A549 treated with Mapracorat at 1 μM for 4 hours (cell line): ENCODE measurements around the gene NPW. TPM values are rescaled to one million over a fixed set of nuclear protein-coding genes. Genes with fewer than 3 reads are reported as not detected.

Experiments used
- total RNA-seq: library from RNA; stranded (reverse); fragments of 200-300 nt; extraction: Qiagen RNA extraction; gene quantifications from 5 replicates; pipeline ENCODE4 v1.2.3, GENCODE V29; 2022

The NPW gene
- 0.52 to 0.94 TPM (median 0.70 TPM) in 5 replicates for total RNA-seq

GRCh38 chr16:2019518-2019920, at the start of gene NPW:
Gene NPW, plus strand, starts transcription at chr16:2019785.

GRCh38 chr16:1971796-1972489, 47.6 kb upstream of the NPW start, which contains the start of gene TBL3:
Gene TBL3, plus strand, starts transcription at chr16:1972053. Its CDS starts 112 bp downstream, at chr16:1972165.

GRCh38 chr16:1981398-1981836, 38.2 kb upstream of the NPW start, which contains the start of gene NOXO1:
Gene NOXO1, minus strand, starts transcription at chr16:1981469. Its CDS starts 290 bp downstream, at chr16:1981179.

GRCh38 chr16:1983544-1984346, 35.8 kb upstream of the NPW start, which contains the start of gene GFER:
Gene GFER, plus strand, starts transcription at chr16:1984193. Its CDS starts 26 bp downstream, at chr16:1984219.

GRCh38 chr16:1989209-1990100, 30.1 kb upstream of the NPW start, which contains the start of gene SYNGR3:
Gene SYNGR3, plus strand, starts transcription at chr16:1989970. Its CDS starts 133 bp downstream, at chr16:1990103.

GRCh38 chr16:2009791-2010510, 9.6 kb upstream of the NPW start, which contains the start of gene ZNF598:
Gene ZNF598, minus strand, starts transcription at chr16:2009821.

GRCh38 chr16:2026461-2027023, 7.0 kb downstream of the NPW start, which contains the start of gene NHERF2:
Gene NHERF2, plus strand, starts transcription at chr16:2026902. Its CDS starts 104 bp downstream, at chr16:2027006.

GRCh38 chr16:2047330-2048115, 27.9 kb downstream of the NPW start, which contains the start of the genes NTHL1 and TSC2:
Gene NTHL1, minus strand, starts transcription at chr16:2047834. Its CDS starts 11 bp downstream, at chr16:2047823.
Gene TSC2, plus strand, starts transcription at chr16:2047985. Its CDS starts 631 bp downstream, at chr16:2048616.

Other genes starting within 250 kb of the NPW start
- gene NME3, start 248.2 kb upstream of the NPW start, total RNA-seq, result 31.2 to 64.7 TPM (median 62.4 TPM) in 5 replicates
- 6.0 to 12.0 TPM (median 10.0 TPM) in 5 replicates for gene EME2, start 247.0 kb upstream of the NPW start, total RNA-seq
- 168 to 282 TPM (median 245 TPM) in 5 replicates for gene MRPS34, start 246.7 kb upstream of the NPW start, total RNA-seq
- gene SPSB3, start 237.2 kb upstream of the NPW start, total RNA-seq, result 17.2 to 28.9 TPM (median 24.8 TPM) in 5 replicates
- 53.4 to 92.2 TPM (median 81.1 TPM) in 5 replicates for gene NUBP2, start 236.8 kb upstream of the NPW start, total RNA-seq
- 0.06 to 0.10 TPM (median 0.06 TPM) in 3 of 5 replicates, not detected in the others for gene IGFALS, start 226.1 kb upstream of the NPW start, total RNA-seq
- 56.2 to 70.5 TPM (median 67.0 TPM) in 5 replicates for gene HAGH, start 193.0 kb upstream of the NPW start, total RNA-seq
- 43.1 to 50.4 TPM (median 48.4 TPM) in 5 replicates for gene FAHD1, start 192.6 kb upstream of the NPW start, total RNA-seq
- 1.1 to 1.9 TPM (median 1.4 TPM) in 5 replicates for gene MEIOB, start 147.6 kb upstream of the NPW start, total RNA-seq
- gene HS3ST6, start 101.4 kb upstream of the NPW start, total RNA-seq, result 1.5 to 3.1 TPM (median 2.8 TPM) in 5 replicates
- gene MSRB1, start 76.6 kb upstream of the NPW start, total RNA-seq, result 34.0 to 45.3 TPM (median 40.5 TPM) in 5 replicates
- 0.07 to 0.13 TPM in 2 of 5 replicates, not detected in the others for gene RPL3L, start 65.1 kb upstream of the NPW start, total RNA-seq
- 241 to 346 TPM (median 257 TPM) in 5 replicates for gene NDUFB10, start 60.2 kb upstream of the NPW start, total RNA-seq
- gene RPS2, start 55.0 kb upstream of the NPW start, total RNA-seq, result 3,564 to 5,547 TPM (median 5,202 TPM) in 5 replicates
- not detected in 5 replicates for gene RNF151, start 52.9 kb upstream of the NPW start, total RNA-seq
- 31.8 to 43.4 TPM (median 38.1 TPM) in 5 replicates for gene TBL3, start 47.7 kb upstream of the NPW start, total RNA-seq
- gene NOXO1, start 38.3 kb upstream of the NPW start, total RNA-seq, result 0.19 to 0.38 TPM (median 0.26 TPM) in 4 of 5 replicates, not detected in the other
- gene GFER, start 35.6 kb upstream of the NPW start, total RNA-seq, result 25.8 to 46.2 TPM (median 44.5 TPM) in 5 replicates
- 6.5 to 9.5 TPM (median 7.7 TPM) in 5 replicates for gene SYNGR3, start 29.8 kb upstream of the NPW start, total RNA-seq
- gene ZNF598, start 10.0 kb upstream of the NPW start, total RNA-seq, result 43.2 to 63.7 TPM (median 58.6 TPM) in 5 replicates
- gene NHERF2, start 7.1 kb downstream of the NPW start, total RNA-seq, result 40.1 to 62.6 TPM (median 58.3 TPM) in 5 replicates
- gene NTHL1, start 28.0 kb downstream of the NPW start, total RNA-seq, result 34.2 to 50.8 TPM (median 47.0 TPM) in 5 replicates
- gene TSC2, start 28.2 kb downstream of the NPW start, total RNA-seq, result 29.8 to 45.0 TPM (median 38.0 TPM) in 5 replicates
- 33.0 to 58.8 TPM (median 49.3 TPM) in 5 replicates for gene PKD1, start 116.1 kb downstream of the NPW start, total RNA-seq
- 2.4 to 4.2 TPM (median 3.9 TPM) in 5 replicates for gene RAB26, start 128.8 kb downstream of the NPW start, total RNA-seq
- gene TRAF7, start 136.0 kb downstream of the NPW start, total RNA-seq, result 34.7 to 54.8 TPM (median 48.4 TPM) in 5 replicates
- 0.33 to 1.1 TPM (median 0.49 TPM) in 5 replicates for gene CASKIN1, start 176.8 kb downstream of the NPW start, total RNA-seq
- 39.5 to 58.7 TPM (median 48.6 TPM) in 5 replicates for gene MLST8, start 185.7 kb downstream of the NPW start, total RNA-seq
- gene BRICD5, start 191.1 kb downstream of the NPW start, total RNA-seq, result 2.6 to 6.1 TPM (median 5.7 TPM) in 5 replicates
- 16.2 to 35.5 TPM (median 34.1 TPM) in 5 replicates for gene PGP, start 195.1 kb downstream of the NPW start, total RNA-seq
- 18.6 to 29.6 TPM (median 27.2 TPM) in 5 replicates for gene E4F1, start 203.8 kb downstream of the NPW start, total RNA-seq
- 0.77 to 2.0 TPM (median 1.3 TPM) in 5 replicates for gene DNASE1L2, start 216.7 kb downstream of the NPW start, total RNA-seq
- gene ECI1, start 231.8 kb downstream of the NPW start, total RNA-seq, result 44.3 to 102 TPM (median 91.5 TPM) in 5 replicates
- 243 to 289 TPM (median 255 TPM) in 5 replicates for gene RNPS1, start 248.3 kb downstream of the NPW start, total RNA-seq